Neural cell (in vitro differentiated cells): ENCODE measurements around the gene KDM4B. TPM values are rescaled to one million over a fixed set of nuclear protein-coding genes. Genes with fewer than 3 reads are reported as not detected.
A peak's percentile ranks its signal among the peaks of the same experiment; 100 is the strongest.

ENCODE experiments used
- H2AFZ ChIP-seq: fragments of 200-600, 300-800 bp; sonication (generic), shearing (Covaris generic); 2 replicates; pipeline ENCODE4 v1.6.0; 2014; ENCODE audit warnings: low read depth, mild to moderate bottlenecking, antibody characterized with exemption, low read length, moderate library complexity
- H3F3A ChIP-seq: fragments of 200-600 bp; shearing (Covaris generic); 2 replicates; pipeline ENCODE4 v1.6.1; 2016; ENCODE audit warnings: mild to moderate bottlenecking, moderate library complexity, mixed read lengths, antibody characterized with exemption, low read length; ENCODE audit not compliant: insufficient read depth, poor library complexity, severe bottlenecking
- H3K27ac ChIP-seq: fragments of 200-600, 300-800 bp; sonication (generic), shearing (Covaris generic); 2 replicates; pipeline ENCODE4 v1.5.1; 2014; ENCODE audit warnings: mild to moderate bottlenecking, low read length, moderate library complexity
- H3K27me3 ChIP-seq: fragments of 300-800, 200-600 bp; sonication (generic), shearing (Covaris generic); 2 replicates; pipeline ENCODE4 v1.6.0; 2014; ENCODE audit warnings: mild to moderate bottlenecking, low read depth, low read length, moderate library complexity; ENCODE audit not compliant: insufficient read depth
- H3K36me3 ChIP-seq: fragments of 300-800, 200-600 bp; sonication (generic), shearing (Covaris generic); 2 replicates; pipeline ENCODE4 v1.5.1; 2014; ENCODE audit warnings: mild to moderate bottlenecking, antibody characterized with exemption, low read length, moderate library complexity; ENCODE audit not compliant: insufficient read depth
- H3K4me2 ChIP-seq: fragments of 300-800, 200-600 bp; sonication (generic), shearing (Covaris generic); 2 replicates; pipeline ENCODE4 v1.6.0; 2014; ENCODE audit warnings: mild to moderate bottlenecking, low read length
- H3K4me3 ChIP-seq: fragments of 300-800, 200-600 bp; sonication (generic), shearing (Covaris generic); 2 replicates; pipeline ENCODE4 v1.5.1; 2014; ENCODE audit warnings: mild to moderate bottlenecking, low read length, moderate library complexity
- H3K79me2 ChIP-seq: fragments of 200-600 bp; shearing (Covaris generic); replicated peaks from 2 replicates; pipeline ENCODE4 v1.6.0; 2014; ENCODE audit warnings: mild to moderate bottlenecking, low read length, moderate library complexity; ENCODE audit not compliant: insufficient read depth
- H3K9ac ChIP-seq: fragments of 300-800, 200-600 bp; sonication (generic), shearing (Covaris generic); 2 replicates; pipeline ENCODE4 v1.6.1; 2016; ENCODE audit warnings: mild to moderate bottlenecking, low read length, mixed read lengths
- H3K9me2 ChIP-seq: fragments of 200-600 bp; shearing (Covaris generic); 2 replicates; pipeline ENCODE4 v1.6.1; 2016; ENCODE audit warnings: mild to moderate bottlenecking, low read length, mixed read lengths; ENCODE audit not compliant: insufficient read depth
- H3K9me3 ChIP-seq: fragments of 200-600, 300-800 bp; sonication (generic), shearing (Covaris generic); 2 replicates; pipeline ENCODE4 v1.6.1; 2016; ENCODE audit warnings: mild to moderate bottlenecking, mixed run types, low read length, moderate library complexity, mixed read lengths
- H4K20me1 ChIP-seq: fragments of 200-600 bp; shearing (Covaris generic); 2 replicates; pipeline ENCODE4 v1.6.1; 2016; ENCODE audit warnings: mild to moderate bottlenecking, mixed run types; ENCODE audit not compliant: insufficient read depth
- CTCF ChIP-seq: fragments of 450-650 bp; IDR thresholded peaks from 2 replicates; pipeline ENCODE4 v1.5.1; 2014; ENCODE audit warnings: antibody characterized with exemption, mild to moderate bottlenecking, moderate library complexity; ENCODE audit not compliant: poor library complexity, severe bottlenecking
- EP300 ChIP-seq: fragments of 450-650 bp; conservative IDR thresholded peaks from 2 replicates; pipeline ENCODE4 v1.6.1; 2014; ENCODE audit warnings: antibody characterized with exemption, mild to moderate bottlenecking, moderate library complexity; ENCODE audit not compliant: poor library complexity, severe bottlenecking
- EZH2 ChIP-seq: fragments of 200-600, 300-800 bp; shearing (Covaris generic), sonication (generic); IDR thresholded peaks from 2 replicates; pipeline ENCODE4 v1.6.1; 2014; ENCODE audit warnings: antibody characterized with exemption, low read length, borderline replicate concordance, mild to moderate bottlenecking; ENCODE audit not compliant: insufficient read depth, poor library complexity, severe bottlenecking
- MXI1 ChIP-seq: fragments of 450-650 bp; conservative IDR thresholded peaks from 2 replicates; pipeline ENCODE4 v1.6.1; 2014; ENCODE audit warnings: antibody characterized with exemption, mild to moderate bottlenecking; ENCODE audit not compliant: poor library complexity, severe bottlenecking
- POLR2AphosphoS5 ChIP-seq: IDR thresholded peaks from 2 replicates; pipeline ENCODE4 v1.6.1; 2012
- RAD21 ChIP-seq: fragments of 450-650 bp; conservative IDR thresholded peaks from 2 replicates; pipeline ENCODE4 v1.6.1; 2014; ENCODE audit warnings: antibody characterized with exemption, mild to moderate bottlenecking, moderate library complexity
- REST ChIP-seq: IDR thresholded peaks from 2 replicates; pipeline ENCODE4 v1.6.1; 2012; ENCODE audit warnings: borderline replicate concordance
- SMC3 ChIP-seq: fragments of 450-650 bp; conservative IDR thresholded peaks from 2 replicates; pipeline ENCODE4 v1.6.1; 2014; ENCODE audit warnings: antibody characterized with exemption, mild to moderate bottlenecking, moderate library complexity; ENCODE audit not compliant: poor library complexity
- TAF1 ChIP-seq: IDR thresholded peaks from 2 replicates; pipeline ENCODE4 v1.6.1; 2012; ENCODE audit warnings: low read depth
- polyA plus RNA-seq: library from polyadenylated mRNA; depleted of rRNA; stranded (reverse); fragments of >200 nt; gene quantifications from 2 replicates; pipeline ENCODE4 v1.2.3, GENCODE V29; 2014

The KDM4B gene
- polyA plus RNA-seq, 1 donor from 2014 or later = 19.1 TPM

DNA sequence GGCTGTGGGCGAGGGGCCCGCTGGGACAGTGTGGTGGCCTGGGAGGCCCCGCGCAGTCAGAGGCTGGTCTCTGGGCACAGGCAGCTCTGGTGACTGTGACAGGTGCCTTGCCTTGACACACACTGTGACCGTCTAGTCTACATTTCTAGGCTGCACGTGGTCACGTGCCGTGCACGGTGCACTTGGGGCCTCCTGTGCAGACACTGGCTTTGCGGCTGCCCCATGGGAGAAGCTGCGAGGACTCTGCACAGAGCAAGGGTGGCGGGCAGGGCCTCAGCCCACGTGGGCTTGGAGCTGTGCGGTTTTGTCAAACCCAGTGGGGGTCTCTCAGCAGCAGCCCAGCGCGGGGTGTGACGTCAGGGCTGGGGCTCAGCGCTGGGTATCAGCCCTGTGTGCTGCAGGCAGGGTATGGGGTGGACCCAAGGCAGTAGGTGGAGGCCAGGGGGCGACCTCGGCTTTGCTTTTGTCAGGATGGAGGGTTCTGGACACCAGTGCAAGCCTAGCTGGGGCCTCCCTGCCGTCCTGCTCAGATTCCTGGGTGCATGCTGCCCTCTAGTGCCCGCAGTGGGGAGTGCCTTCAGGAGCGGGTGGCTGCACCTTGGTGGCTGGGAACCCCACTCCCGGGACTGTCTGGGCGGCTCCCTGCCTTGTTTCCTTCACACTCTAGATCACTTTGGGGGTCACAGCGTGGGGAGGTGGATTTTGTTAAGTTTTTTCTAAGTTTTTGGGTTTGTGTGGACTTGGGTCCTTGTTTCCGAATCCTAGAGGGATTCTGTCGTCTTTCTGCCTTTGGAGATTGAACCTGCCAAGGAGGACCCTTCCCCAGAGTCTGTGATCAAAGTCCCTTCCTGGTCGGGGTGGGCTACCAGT is 62.6 kb downstream of the KDM4B start:
- Histone ChIP-seq H4K20me1 (peaks cover 6% of the 10 kb centered on the region), H3K9me2 (no peaks in the 10 kb centered on the region), H3K4me2 (no peak overlapping the region), H3K9me3 (no peaks in the 10 kb centered on the region), H3K27ac (peak overlapping the region; percentile 42), H2AFZ (no peak overlapping the region), H3K36me3 (no peaks in the 10 kb centered on the region), H3K79me2 (peaks cover 21% of the 10 kb centered on the region), H3K9ac (peak overlapping the region; percentile 44), H3K4me3 (peak overlapping the region; percentile 41), H3F3A (no peaks in the 10 kb centered on the region), H3K27me3 (no peaks in the 10 kb centered on the region)
- TF ChIP-seq REST (no peak), EZH2 (no peak), TAF1 (no peak), EP300 (no peak), RAD21 (peak; percentile 98), MXI1 (peak; percentile 48), SMC3 (peak; percentile 91), POLR2AphosphoS5 (no peak), CTCF (peak; percentile 98)

DNA sequence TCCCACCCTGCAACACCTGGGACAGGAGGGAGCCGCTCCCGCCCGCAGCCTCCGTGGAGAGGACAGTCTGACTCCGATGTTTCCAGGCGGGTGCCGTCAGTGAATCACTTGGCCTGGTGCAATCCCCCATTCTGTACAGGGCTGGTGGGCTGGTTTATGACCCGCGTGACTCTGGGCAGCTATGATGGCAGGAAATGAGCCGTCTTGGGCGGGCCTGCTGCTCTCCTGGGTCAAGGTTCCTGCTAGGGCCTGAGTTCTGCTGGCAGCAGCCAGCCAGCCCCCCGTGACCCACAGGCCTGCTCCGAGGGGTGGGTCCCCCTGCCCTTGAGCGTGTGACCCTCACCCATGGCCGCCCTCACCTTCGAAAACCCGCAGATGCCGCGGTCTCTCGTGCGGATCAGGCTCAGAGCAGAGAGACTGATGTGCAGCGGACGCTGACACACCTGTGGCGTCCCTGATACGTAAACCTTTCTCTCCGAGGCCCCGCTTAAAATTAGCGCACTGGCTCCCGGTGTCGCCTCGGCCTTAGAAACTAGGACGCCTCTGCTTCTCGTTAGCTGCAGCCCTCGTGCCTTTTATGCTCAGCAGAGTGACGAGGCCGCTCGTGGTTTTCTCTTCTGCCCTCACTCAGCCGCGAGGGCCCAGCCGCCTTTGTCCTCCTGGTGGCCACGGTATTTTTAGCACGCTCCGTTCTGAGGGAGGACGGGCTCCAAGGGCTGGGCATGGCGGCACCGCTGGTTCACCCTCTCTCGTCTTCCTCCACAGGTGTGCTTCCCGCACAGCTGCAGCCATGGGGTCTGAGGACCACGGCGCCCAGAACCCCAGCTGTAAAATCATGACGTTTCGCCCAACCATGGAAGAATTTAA is 63.4 kb downstream of the KDM4B start:
- no peaks in the 10 kb centered on the region for H3K36me3 ChIP-seq
- no peak overlapping the region for H3K4me2 ChIP-seq
- H3K27ac ChIP-seq = no peak overlapping the region
- no peak overlapping the region for H2AFZ ChIP-seq
- no peak for TF ChIP-seq CTCF
- TF ChIP-seq RAD21 = no peak
- no peak for TF ChIP-seq SMC3
- TF ChIP-seq POLR2AphosphoS5 = no peak
- TF ChIP-seq MXI1 = no peak
- no peak for TF ChIP-seq EZH2
- no peak for TF ChIP-seq EP300
- TF ChIP-seq TAF1 = no peak
- TF ChIP-seq REST = no peak
- no peak overlapping the region for H3K4me3 ChIP-seq
- H3K9ac ChIP-seq = peak overlapping the region; percentile 12
- no peaks in the 10 kb centered on the region for H3K9me2 ChIP-seq
- no peaks in the 10 kb centered on the region for H3F3A ChIP-seq
- H4K20me1 ChIP-seq = peaks cover 6% of the 10 kb centered on the region
- H3K27me3 ChIP-seq = no peaks in the 10 kb centered on the region
- no peaks in the 10 kb centered on the region for H3K9me3 ChIP-seq
- peaks cover 18% of the 10 kb centered on the region for H3K79me2 ChIP-seq
